GM21528 (cell line): ENCODE measurements around the gene DUSP10.
A peak's percentile ranks its signal among the peaks of the same experiment; 100 is the strongest.

ENCODE experiments used
- ATAC-seq: cut with Tn5 transposase; IDR thresholded peaks from one replicate; pipeline ENCODE4 v1.9.1; 2021; ENCODE audit warnings: mild to moderate bottlenecking, moderate library complexity; ENCODE audit not compliant: unreplicated experiment, low FRiP score

DUSP10 gene

DNA sequence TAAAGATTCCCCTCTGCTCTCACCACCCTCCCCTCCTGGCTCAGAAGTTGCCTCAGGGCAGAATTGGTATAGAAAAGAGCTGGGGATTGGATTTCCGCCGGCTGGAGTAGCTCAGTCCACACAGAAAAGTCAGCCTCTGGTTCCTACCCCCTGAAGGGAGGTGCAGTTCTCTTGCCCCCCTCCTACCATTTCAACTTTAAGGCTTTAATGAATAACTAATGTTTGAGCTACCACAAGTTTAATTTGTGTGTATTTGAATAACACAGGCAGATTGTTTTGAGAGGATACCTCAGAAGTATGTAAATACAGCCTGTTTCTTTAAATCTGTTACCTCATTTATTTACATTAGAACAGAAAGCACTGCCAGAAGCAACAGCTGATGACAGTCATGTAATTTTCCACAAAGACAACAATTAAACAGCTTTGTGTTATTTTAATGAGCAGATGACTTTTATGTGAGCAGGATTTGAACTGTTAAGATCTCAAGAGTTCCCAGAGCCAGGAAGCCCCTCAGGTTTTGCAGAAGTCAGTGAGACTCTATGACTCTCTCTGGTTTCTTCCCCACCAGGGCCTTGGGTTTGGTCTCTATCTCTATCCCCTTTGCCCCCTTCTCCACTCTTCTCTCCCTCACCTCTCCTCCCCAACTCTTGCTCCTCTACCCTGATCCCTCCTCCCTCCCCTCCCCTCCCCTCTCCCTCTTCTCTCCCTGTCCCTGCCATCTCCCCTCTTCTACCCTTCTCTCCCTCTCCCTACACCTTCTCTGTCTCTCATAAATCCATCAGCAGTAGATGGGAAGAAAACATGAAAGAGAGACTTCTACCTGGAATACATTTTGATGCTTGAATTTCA, 26.3 kb downstream of the DUSP10 start:
- no peak for ATAC-seq

DNA sequence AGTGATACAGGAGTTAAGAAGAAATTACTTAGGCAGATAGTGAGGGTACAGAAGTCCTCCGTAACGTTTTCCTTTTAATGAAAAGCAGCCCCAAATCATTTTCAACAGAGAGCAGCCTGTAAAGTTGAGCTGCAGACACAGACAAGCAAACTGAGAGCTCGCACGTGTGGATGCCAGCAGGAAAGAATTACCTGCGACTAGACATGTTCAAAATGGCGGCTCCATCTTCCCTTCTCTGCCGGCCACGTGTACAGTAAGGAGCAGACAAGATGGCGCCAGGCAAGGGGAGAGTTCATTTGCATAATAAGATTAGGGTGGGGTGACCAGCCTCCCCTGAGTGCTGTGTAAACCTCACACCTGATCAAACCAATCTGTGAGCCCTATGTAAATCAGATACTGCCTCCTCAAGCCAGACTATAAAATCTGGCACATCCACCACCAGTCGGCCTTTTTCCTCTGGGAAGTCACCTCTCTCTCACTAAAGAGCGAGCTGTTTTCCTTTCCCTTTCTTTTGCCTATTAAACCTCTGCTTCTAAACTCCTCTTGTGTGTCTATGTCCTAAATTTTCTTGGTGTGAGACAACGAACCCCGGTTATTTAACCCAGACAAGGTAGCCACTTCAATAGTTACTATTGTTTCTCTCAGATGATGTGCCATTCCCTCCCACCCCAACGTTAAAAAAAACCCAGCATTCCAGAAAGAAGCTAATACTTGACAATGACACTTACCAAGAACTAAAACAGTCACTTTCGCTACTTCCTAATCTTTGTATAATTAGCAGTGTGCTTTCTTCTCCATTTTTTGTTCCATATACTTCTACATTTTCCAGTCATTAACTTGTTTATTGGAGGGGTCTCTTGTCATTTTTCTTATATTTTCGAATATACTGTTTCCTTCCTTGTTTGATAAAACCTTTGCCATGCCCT, 27.4 kb downstream of the DUSP10 start:
- no peak for ATAC-seq

DNA sequence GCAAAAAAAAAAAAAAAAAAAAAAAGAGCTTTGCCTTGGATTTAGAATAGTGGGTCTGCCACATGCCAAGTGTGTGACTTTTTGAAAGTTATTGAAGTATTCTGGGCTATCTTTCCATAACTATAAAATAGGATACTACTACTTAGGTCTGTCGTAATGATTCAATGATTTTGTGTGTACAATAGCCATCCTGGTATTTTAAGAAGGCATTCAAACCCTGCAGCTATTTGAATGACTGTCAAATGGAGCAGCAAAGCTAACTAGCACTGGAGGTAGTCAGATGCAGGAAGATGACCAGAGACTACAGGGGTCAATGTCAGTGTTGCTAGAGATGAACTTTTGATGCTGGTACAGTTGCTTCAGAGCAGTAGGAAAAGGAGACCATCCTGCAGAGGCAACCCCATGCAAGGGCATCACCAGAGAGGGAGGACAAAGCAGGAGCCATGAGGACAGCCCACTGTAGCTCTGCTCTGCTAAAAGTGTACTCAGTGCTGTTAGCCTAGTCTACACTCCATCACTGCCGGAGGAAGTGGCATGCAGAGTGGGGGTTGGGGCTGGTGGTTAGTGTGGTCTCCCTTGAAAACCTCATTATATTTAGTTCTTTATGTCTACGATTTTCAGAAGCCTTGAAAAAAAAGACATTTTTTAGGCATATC, 29.0 kb downstream of the DUSP10 start:
- peak; percentile 75 for ATAC-seq

DNA sequence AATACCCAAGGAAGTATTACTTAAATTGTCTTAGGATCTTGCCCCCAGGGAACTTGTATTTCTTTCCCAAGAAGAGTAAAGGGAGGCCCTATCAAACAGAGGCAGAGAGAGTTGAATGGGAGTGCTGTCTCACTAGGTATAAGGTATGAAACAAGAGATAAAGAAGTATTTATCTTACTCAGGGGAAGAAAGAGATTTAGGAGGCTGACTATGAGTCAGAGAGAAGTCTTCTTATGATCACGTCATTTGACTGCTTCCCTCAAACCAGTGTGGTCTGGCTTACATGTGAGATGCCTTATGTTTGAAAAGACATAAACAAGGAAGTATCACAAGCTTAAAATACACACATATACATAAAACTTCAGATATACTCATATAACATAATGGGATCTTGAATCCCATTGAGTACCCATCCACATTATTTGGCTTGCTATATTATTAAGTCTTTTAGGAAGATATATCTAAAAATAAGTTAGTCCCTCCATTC, 29.6 kb downstream of the DUSP10 start:
- peak; percentile 50 for ATAC-seq

DNA sequence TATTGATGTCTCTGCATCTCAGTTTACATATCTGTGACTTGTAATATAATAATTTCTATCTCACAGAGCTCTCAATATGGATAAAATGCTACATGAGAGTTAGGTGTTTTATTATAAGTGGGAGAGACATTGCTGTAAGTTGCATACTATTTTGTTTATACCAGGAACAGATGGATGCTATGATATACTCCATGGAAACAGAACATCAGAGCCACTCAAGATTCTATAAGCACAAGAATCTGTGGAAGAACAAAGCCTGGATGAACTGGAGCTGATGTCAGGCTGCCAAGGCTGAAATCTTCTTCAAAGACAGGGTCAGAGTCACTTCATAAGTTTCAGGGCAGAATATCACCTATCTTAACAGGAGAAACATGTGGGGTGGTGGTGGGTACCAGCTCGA, 30.2 kb downstream of the DUSP10 start:
- no peak for ATAC-seq

DNA sequence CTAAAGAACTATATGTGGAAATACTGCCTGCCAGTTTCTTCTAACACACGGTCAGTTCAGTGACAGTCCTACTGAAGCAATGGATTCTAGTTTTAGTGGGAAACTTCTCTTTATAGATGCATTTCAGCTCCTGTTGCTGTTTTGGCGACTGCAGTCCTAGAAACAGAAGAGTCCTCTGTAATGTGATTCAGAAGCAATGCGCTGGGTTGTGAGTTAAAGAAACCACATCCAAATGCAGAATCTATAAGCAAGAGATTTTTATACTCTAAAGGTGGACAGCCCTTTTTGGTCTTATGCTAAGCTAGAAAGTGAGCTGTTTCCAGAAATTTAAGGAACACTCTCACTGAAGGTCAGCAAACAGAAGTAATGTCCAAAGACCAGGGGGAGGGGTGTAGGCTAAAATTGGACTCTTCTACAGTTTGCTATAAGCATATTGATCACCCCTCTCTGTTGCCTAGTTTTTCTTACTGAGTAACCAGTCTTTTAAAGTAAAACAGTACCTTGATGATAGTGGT, 30.8 kb downstream of the DUSP10 start:
- no peak for ATAC-seq

DNA sequence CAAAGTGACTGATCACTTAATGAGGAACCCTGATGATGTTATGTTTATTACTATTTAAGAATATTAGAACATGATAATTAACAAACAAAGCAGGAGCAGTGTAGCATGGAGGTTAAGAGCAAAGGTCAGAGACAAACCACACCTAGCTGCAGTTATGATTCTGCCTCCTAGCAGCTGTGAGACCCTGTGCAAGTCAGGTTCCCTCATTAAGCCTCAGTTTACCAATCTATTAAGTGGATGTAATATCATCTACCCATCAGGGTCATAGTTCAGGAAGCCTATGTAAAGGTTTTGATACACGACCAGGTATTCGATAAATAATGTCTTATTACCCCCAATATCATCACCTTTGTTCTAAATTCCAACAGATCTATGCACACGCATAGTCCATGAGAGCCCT, 32.0 kb downstream of the DUSP10 start:
- ATAC-seq: no peak

DNA sequence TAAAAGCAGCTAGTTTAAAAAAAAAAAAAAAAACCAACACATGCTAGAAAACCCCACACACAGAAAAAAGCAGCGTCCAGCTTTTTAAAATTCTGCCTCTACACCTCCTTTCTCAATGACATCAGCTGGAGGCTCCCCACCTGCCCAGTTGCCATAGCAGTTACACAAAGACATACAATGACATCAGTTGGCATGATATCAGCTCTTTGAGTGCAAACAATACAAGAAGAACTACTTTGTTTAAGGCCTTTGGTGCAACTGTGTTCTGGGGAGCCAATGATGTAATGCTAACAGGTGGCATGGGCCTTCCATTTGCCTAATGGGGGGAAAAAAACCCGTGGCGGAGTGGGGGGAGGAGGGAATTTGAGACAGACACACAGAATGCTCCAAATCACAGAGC, 32.9 kb downstream of the DUSP10 start:
- ATAC-seq: no peak

DNA sequence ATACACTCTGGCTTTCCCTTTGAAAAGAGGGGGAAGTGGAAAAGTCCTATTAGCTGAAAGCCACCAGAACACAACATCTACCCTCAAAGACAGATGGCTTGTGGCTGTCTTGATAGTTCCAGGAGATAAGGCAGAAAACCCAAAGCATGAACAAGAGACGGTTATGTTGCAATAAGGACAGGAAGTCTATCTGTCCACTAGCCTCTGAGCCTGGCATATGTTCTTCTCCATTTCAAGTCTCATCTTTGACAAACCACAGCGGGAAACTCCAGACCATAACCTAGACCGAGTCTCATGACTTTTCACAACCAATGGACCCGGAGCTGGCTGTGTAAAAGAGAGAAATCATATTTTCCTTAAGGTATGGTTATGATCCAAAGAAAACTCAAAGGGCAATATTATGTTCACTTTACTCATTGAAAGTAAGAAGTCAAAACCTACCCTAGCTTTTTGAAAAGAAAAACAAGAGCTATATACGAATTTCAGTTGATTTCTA, 33.8 kb downstream of the DUSP10 start:
- ATAC-seq: peak; percentile 70

DNA sequence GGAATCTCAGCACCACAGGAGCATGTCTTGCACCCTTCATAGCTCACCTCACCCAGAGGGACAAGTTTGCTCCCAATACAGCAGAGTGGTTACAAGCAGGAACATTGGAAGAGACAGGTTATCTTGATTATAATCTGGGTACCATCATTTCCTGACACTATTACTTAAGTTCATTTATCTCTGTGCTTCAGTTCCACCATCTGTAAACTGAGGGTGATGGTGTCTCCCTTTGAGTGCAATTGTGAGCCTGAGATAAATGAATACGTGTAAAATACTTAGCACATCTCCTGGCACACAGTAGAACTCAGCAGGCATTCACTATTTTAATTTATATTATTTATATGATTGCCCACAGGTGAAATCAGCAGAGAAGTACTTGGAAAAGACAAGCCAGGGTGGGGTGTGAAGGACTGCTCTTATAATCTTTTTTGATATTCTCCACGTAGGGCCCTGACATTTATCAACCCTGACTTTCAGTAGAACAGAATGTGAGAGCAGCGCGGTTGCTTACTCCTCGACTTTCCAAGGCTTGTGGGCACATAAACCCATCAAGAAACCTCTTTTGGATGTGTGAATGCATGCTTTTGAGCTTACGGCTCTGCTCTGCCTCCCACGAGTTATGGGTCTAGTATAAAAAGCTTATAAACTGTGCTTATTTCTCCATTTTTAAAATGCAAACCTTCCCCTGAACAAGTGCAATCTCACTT, 34.9 kb downstream of the DUSP10 start:
- ATAC-seq: no peak

DNA sequence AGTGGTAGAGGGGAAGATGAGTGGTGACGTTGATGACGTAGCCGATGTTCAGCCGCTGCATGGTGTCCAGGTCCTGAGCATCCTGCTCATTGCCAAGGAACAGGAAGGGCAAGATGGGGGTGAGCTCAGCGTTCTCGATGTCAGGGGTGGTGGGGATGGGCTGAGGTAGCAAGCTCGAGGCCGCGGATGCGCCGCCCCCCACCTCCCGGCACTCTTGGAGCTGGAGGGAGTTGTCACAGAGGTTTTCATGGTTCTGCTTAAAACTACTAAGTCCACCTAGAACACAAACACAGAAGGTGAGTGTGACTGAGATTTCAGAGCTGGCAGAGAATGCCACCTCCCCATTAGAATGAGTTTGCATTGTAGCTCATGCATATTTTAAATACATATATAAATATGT, 35.7 kb downstream of the DUSP10 start:
- ATAC-seq: no peak

DNA sequence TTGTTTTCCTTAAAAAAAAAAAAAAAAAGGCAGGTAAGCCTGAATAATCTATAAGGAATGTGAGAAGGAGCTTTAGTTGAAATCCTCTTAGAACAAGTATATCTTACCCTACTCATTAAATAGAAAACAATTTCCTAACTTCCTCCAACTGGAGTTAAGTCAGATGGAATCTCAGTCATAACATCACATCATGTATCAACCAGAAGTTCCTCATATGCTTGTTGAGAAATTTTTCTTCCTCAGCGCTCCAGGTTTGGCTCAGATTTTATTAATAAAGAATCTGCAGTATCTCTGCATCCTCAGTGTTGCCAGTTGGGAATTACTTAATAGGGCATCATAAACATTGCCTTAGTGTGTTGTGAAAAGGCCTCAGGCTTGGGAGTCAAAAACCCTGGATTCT, 37.6 kb downstream of the DUSP10 start:
- ATAC-seq: no peak

DNA sequence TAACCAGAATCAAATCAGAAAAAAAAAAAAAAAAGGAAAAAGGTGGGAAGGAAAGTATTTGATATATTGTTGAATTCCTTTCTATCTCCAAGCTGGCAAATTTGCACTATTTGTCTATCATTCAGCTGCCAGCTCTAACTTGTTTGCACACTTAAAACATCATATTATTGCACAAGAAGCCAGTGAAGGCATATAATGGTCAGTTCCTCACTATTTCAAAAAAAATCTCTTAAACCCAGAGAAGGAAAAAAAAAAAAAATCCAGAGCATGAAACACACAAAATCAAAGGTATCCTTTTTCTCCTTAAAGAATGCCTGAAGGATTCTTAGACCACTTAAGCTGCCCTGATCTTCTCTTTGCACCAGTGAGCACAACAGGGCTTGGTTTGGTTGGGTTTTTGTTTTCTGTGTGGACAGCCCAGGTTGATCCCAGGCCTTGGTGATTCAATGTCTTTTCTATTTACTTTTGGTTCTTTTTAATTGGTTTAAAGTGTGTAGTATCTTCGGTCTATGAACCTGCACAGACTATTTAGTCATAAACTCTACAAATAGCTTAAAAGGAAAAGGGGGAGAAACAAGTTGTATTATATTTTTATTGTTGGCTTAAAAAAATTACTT, 40.2 kb downstream of the DUSP10 start:
- ATAC-seq: no peak

DNA sequence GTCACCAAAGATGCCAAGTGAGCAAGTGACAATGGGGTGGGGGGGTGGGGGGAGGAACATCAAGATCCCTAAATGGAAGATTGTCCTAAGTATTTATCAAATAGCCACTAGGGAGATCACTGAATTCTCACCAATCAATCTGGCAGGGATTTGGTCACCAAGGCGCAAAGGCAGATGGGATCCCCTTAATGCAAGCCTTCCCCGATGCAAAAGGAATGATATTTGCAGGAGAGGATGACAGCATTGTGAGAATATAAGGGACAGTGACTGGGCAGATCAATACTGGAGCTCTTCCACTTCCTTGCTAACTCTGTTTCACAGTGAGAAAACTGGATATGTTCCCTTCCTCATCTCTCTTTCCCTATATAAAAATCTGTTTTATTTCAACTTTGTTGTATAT, 40.9 kb downstream of the DUSP10 start:
- no peak for ATAC-seq

DNA sequence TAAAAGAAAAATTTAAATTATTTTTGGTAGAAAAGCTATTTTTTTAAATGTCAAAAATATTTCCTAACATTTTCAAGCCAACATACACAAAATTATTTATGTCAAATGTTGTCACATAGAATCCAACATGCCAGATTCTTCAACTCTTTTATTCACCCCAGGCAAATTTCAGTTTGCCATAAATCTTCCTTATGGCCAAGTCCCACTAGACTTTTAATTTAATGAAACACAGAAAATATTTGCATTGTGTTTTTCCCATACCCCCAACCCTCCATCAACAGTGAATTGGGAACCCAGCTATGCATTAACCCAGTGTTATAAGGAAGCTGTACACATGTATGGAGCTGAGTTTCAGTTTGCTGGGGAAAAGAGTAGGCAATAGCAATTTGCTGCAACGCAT, 41.4 kb downstream of the DUSP10 start:
- ATAC-seq: no peak

DNA sequence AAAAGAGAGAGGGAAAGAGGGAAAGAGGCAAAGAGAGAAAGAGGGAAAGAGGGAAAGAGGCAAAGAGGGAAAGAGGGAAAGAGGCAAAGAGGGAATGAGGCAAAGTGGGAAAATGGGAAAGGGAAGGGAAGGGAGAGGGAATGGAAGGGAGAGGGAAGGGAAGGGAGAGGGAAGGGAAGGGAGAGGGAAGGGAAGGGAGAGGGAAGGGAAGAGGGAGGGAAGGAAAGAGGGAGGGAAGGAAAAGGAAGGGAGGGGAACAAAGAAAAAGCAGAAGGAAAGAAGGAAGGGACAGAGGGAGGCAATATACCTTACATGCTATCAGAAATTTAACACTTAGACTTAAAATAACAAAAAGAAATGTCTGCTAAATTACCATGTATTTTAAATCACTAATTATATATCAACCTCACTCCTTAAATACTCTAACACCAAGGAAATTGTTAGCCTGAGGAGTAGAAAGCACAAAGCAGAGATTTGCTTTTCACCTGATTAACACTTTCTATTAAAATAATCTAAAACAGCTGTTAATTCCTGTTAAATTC, 41.8 kb downstream of the DUSP10 start:
- no peak for ATAC-seq

DNA sequence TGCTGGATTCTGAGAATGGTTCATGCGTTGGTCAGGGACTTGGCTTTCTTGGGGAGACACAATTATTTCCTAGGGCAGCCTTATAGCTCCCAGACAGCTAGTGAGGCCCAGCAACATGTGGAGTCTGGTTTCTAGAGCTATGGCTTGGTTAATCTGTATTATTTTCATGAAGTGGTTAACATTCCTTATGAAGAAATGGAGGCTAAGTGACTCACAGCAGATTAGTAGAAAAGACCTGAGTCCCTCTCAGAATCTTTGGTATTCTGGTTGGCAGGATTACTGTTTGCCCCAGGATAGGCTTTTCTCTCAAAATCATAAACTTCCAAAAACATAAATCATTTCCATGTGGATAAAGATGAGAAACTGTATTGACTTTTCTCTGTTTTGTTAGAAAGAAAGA, 42.3 kb downstream of the DUSP10 start:
- no peak for ATAC-seq

DNA sequence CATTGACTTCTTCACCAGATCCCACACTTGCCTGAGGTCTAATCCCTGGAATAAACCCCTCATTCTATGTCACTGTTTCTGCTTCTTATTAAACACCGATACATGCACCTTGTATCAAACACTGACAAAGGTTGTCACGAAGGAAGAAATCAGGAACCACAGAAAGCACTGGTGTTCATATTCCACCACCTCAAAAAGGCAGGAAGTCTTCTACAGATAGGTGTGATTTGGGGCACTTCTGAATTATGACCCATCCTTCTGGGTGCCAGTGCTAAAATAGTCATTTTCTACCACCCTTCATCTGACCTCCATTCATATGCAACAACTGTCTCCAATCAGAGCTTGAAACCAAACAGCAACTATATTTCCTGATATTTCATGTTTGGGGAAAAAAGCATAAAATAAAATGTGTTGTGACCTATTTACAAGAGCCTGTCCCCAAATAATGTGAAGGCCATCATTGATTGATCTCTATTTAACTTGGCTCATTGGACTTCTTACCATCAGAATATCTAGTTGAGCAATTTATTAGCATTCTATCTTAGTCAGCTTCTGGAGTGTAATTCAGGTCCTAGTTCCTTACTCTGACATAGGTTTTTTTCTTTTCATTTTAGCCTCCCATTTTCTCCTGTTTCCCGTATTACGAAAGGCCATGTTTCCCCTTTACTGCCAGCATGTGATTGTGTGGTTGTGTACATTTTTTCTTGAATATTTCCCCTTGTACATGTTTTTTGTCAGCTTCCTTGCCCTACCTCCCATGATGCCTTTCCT, 43.1 kb downstream of the DUSP10 start:
- no peak for ATAC-seq
